DOHH2 (cell line): ENCODE results near the gene ZBTB7C.

ENCODE experiments used
- EZH2phosphoT487 ChIP-seq: fragments of 200-600 bp; sonication (generic); IDR thresholded peaks from 2 replicates; pipeline ENCODE4 v1.6.1; 2017; ENCODE audit warnings: borderline replicate concordance, mild to moderate bottlenecking, antibody characterized with exemption, low read length, moderate library complexity, mixed read lengths
- TF ChIP-seq, protein P1 (sequence below): fragments of 200-600 bp; sonication (generic); IDR thresholded peaks from one replicate; pipeline ENCODE4 v1.5.1; 2014; ENCODE audit warnings: antibody characterized with exemption, mild to moderate bottlenecking, low read depth, low read length; ENCODE audit not compliant: poor library complexity, severe bottlenecking

- TF ChIP-seq EZH2phosphoT487 = no peak
- TF ChIP-seq, protein P1, sequence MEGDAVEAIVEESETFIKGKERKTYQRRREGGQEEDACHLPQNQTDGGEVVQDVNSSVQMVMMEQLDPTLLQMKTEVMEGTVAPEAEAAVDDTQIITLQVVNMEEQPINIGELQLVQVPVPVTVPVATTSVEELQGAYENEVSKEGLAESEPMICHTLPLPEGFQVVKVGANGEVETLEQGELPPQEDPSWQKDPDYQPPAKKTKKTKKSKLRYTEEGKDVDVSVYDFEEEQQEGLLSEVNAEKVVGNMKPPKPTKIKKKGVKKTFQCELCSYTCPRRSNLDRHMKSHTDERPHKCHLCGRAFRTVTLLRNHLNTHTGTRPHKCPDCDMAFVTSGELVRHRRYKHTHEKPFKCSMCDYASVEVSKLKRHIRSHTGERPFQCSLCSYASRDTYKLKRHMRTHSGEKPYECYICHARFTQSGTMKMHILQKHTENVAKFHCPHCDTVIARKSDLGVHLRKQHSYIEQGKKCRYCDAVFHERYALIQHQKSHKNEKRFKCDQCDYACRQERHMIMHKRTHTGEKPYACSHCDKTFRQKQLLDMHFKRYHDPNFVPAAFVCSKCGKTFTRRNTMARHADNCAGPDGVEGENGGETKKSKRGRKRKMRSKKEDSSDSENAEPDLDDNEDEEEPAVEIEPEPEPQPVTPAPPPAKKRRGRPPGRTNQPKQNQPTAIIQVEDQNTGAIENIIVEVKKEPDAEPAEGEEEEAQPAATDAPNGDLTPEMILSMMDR = no peak
These were observed 33.6 kb upstream of the ZBTB7C start for GRCh38 chr18:48442761-48443160.
